SK-N-SH (cell line): ENCODE measurements around the gene HOXB8. TPM values are rescaled to one million over a fixed set of nuclear protein-coding genes. Genes with fewer than 3 reads are reported as not detected.

Experiments used
- CTCF ChIA-PET: fragments of 300-600, 350-600 bp; formaldehyde crosslinking; extraction: SDS; loops from one replicate; lab custom pipeline; 2021; lab: Yijun Ruan, JAX
- POLR2A ChIA-PET: fragments of 350-600 bp; sonication (Branson Sonifier 250); formaldehyde crosslinking; extraction: SDS; loops from one replicate; lab custom pipeline; 2020; ENCODE audit warnings: antibody characterized with exemption, inconsistent platforms; lab: Yijun Ruan, JAX
- DNase-seq: peaks from one replicate; pipeline ENCODE4 v3.0.0; 2012
- H2AFZ ChIP-seq: fragments of 200-600 bp; sonication (generic); 2 replicates; pipeline ENCODE4 v1.8.1; 2016; ENCODE audit warnings: antibody characterized with exemption, mild to moderate bottlenecking, low read depth
- H3F3A ChIP-seq: fragments of 200-600 bp; sonication (generic); replicated peaks from 2 replicates; pipeline ENCODE3; 2016; ENCODE audit warnings: antibody characterized with exemption, mild to moderate bottlenecking; ENCODE audit not compliant: insufficient read depth
- H3K27ac ChIP-seq, 2 experiments: fragments of 200-500 bp in 1 of 2; fragments of 200-600 bp in 1 of 2; sonication (Bioruptor generic) in 1 of 2; sonication (generic), shearing (Covaris generic) in 1 of 2; 2 replicates each; pipeline versions ENCODE4 v1.5.1 to v1.6.1; 2014 to 2016; ENCODE audit warnings: low read depth in 2 of 2, inconsistent platforms in 1 of 2, low read length in 1 of 2, mild to moderate bottlenecking in 1 of 2, mixed read lengths in 1 of 2
- H3K27me3 ChIP-seq: fragments of 200-600 bp; sonication (generic), shearing (Covaris generic); 2 replicates; pipeline ENCODE4 v1.6.1; 2016; ENCODE audit warnings: mixed run types; ENCODE audit not compliant: insufficient read depth
- H3K36me3 ChIP-seq, 2 experiments: fragments of 200-500 bp in 1 of 2; fragments of 200-600 bp in 1 of 2; sonication (Bioruptor generic) in 1 of 2; sonication (generic) in 1 of 2; replicated peaks in 1 of 2; 2 replicates each; pipeline versions ENCODE3 to v1.5.1; 2014 to 2016; ENCODE audit warnings: low read length in 1 of 2, mild to moderate bottlenecking in 1 of 2; ENCODE audit not compliant: insufficient read depth in 2 of 2, control insufficient read depth in 1 of 2
- H3K4me1 ChIP-seq, 2 experiments: fragments of 200-500 bp in 1 of 2; fragments of 200-600 bp in 1 of 2; sonication (Bioruptor generic) in 1 of 2; sonication (generic), shearing (Covaris generic) in 1 of 2; 2 replicates each; pipeline versions ENCODE4 v1.5.1 to v1.6.1; 2014 to 2016; ENCODE audit warnings: low read depth in 1 of 2, low read length in 1 of 2, mixed run types in 1 of 2; ENCODE audit not compliant: insufficient read depth in 2 of 2, control insufficient read depth in 1 of 2
- H3K4me2 ChIP-seq: fragments of 200-600 bp; sonication (generic), shearing (Covaris generic); 2 replicates; pipeline ENCODE4 v1.6.1; 2017; ENCODE audit warnings: mixed run types
- H3K4me3 ChIP-seq, 2 experiments: fragments of 200-500 bp in 1 of 2; fragments of 200-600 bp in 1 of 2; sonication (Bioruptor generic) in 1 of 2; sonication (generic), shearing (Covaris generic) in 1 of 2; 2 replicates each; pipeline versions ENCODE4 v1.5.1 to v1.8.1; 2014 to 2016; ENCODE audit warnings: low read depth in 2 of 2, inconsistent platforms in 1 of 2, low read length in 1 of 2, mild to moderate bottlenecking in 1 of 2, mixed read lengths in 1 of 2, moderate library complexity in 1 of 2
- H3K79me2 ChIP-seq: fragments of 200-600 bp; sonication (generic); 2 replicates; pipeline ENCODE4 v1.8.1; 2017; ENCODE audit warnings: mild to moderate bottlenecking; ENCODE audit not compliant: insufficient read depth
- H3K9ac ChIP-seq: fragments of 200-600 bp; sonication (generic); 2 replicates; pipeline ENCODE4 v1.6.1; 2017; ENCODE audit warnings: mixed run types
- H3K9me2 ChIP-seq: fragments of 200-600 bp; sonication (generic); 2 replicates; pipeline ENCODE4 v1.6.1; 2017; ENCODE audit warnings: mixed run types
- H3K9me3 ChIP-seq: fragments of 200-600 bp; sonication (generic); 2 replicates; pipeline ENCODE4 v1.6.1; 2017; ENCODE audit warnings: mixed run types, mild to moderate bottlenecking, moderate library complexity
- H4K20me1 ChIP-seq: fragments of 200-600 bp; sonication (generic); 2 replicates; pipeline ENCODE4 v1.6.1; 2017; ENCODE audit warnings: mild to moderate bottlenecking, mixed run types; ENCODE audit not compliant: insufficient read depth
- FOXM1 ChIP-seq: IDR thresholded peaks from 2 replicates; pipeline ENCODE4 v1.4.0; 2012; ENCODE audit warnings: low read depth, mild to moderate bottlenecking
- IRF3 ChIP-seq: fragments of 150-350 bp; IDR thresholded peaks from 2 replicates; pipeline ENCODE4 v1.6.1; 2016; ENCODE audit warnings: mild to moderate bottlenecking, low read depth, low read length
- JUND ChIP-seq: IDR thresholded peaks from 2 replicates; pipeline ENCODE4 v1.4.0; 2012
- MAX ChIP-seq: IDR thresholded peaks from 2 replicates; pipeline ENCODE4 v1.4.0; 2012; ENCODE audit warnings: low read depth
- MEF2A ChIP-seq: IDR thresholded peaks from 2 replicates; pipeline ENCODE4 v1.4.0; 2012; ENCODE audit warnings: low read depth, borderline replicate concordance
- PBX3 ChIP-seq: IDR thresholded peaks from 2 replicates; pipeline ENCODE4; 2012
- RAD21 ChIP-seq: IDR thresholded peaks from 2 replicates; pipeline ENCODE4 v1.6.1; 2012; ENCODE audit warnings: mild to moderate bottlenecking, low read length
- SIN3A ChIP-seq: IDR thresholded peaks from 2 replicates; pipeline ENCODE4 v1.6.1; 2012; ENCODE audit warnings: low read depth, mild to moderate bottlenecking, low read length, moderate library complexity, borderline replicate concordance
- TAF1 ChIP-seq: IDR thresholded peaks from 2 replicates; pipeline ENCODE4 v1.6.1; 2012; ENCODE audit warnings: low read depth, mild to moderate bottlenecking, low read length, moderate library complexity, borderline replicate concordance
- TEAD4 ChIP-seq: IDR thresholded peaks from 2 replicates; pipeline ENCODE4 v1.4.0; 2012; ENCODE audit warnings: mild to moderate bottlenecking, borderline replicate concordance; ENCODE audit not compliant: insufficient read depth
- USF1 ChIP-seq: IDR thresholded peaks from 2 replicates; pipeline ENCODE4 v1.4.0; 2012; ENCODE audit warnings: low read depth, borderline replicate concordance
- YY1 ChIP-seq: IDR thresholded peaks from 2 replicates; pipeline ENCODE4 v1.4.0; 2012; ENCODE audit warnings: low read depth, mild to moderate bottlenecking
- ZBTB33 ChIP-seq: IDR thresholded peaks from 2 replicates; pipeline ENCODE4 v1.4.0; 2012; ENCODE audit warnings: low read depth, borderline replicate concordance
- whole genome bisulfite sequencing: methylation state at CpG from one replicate; pipeline ENCODE4 v1.1.6; 2017; ENCODE audit warnings: low lambda C conversion rate; 5-methylcytosine and 5-hydroxymethylcytosine counted together
- polyA plus RNA-seq, 3 experiments: library from polyadenylated mRNA; depleted of rRNA; stranded (reverse); fragments of >200 nt; gene quantifications; 2 replicates each; pipeline ENCODE4 v1.2.3, GENCODE V29; 2012

Gene HOXB8
- polyA plus RNA-seq, 1 of the 3 experiments (the other 2 are of a cell fraction), result not detected

DNA sequence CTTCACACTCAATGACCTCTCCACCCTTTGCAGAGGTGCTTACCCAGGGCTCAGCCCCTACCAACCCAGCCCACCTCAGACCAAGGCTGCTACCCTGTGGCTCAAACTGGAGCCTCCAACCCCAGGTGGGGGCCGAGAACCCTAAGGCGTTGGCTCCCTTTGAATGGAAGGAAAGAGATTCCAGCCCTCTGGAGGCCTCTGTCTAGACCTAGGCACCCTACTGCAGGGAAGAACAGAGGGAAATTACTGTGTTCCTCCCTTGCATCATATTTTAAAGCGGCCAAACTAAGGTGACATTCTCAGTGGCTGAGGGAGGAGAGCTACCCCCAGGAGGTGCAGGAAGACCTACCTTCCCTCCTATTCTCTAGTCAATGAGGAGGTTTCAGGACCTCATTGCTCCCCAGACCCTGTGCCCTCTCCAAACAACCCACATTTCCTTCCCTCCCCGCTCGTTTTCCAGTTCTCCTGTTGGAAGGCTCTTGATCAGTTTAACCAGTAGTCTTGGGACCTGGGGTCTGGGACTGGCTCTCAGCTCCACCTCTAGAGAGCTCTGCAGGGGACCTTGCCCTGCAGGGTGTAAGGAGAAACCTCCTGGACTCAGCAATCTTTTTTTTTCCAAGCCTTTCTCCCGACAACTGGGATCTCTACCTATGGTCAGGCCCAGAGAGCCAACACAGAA is 5.5 kb upstream of the HOXB8 start:
- Histone ChIP-seq H3K9me2 (no peaks in the 10 kb centered on the region), H3K9ac (no peak overlapping the region), H3F3A (no peaks in the 10 kb centered on the region), H2AFZ (no peak overlapping the region), H4K20me1 (peaks cover 20% of the 10 kb centered on the region), H3K4me2 (no peak overlapping the region), H3K27ac (no peak overlapping the region), H3K36me3 (no peaks in the 10 kb centered on the region), H3K4me1 (no peaks in the 10 kb centered on the region), H3K79me2 (no peaks in the 10 kb centered on the region), H3K9me3 (no peaks in the 10 kb centered on the region), H3K27me3 (peaks cover 100% of the 10 kb centered on the region), H3K4me3 (no peak overlapping the region)
- POLR2A ChIA-PET, result no interaction called here
- 15% methylated on average over 6 of the region's 6 CpGs for WGBS
- TF ChIP-seq ZBTB33, result no peak
- TF ChIP-seq MAX, result no peak
- TF ChIP-seq YY1, result no peak
- TF ChIP-seq FOXM1, result no peak
- no peak for TF ChIP-seq TAF1
- no peak for TF ChIP-seq USF1
- TF ChIP-seq JUND, result no peak
- no peak for TF ChIP-seq MEF2A
- TF ChIP-seq PBX3, result no peak
- TF ChIP-seq RAD21, result no peak
- no peak for TF ChIP-seq TEAD4
- no peak for TF ChIP-seq SIN3A
- no peak for TF ChIP-seq IRF3
- DNase-seq, result no peak
- CTCF ChIA-PET, result interaction anchor here (0.6 to 7.6 kb wide), 9 partner anchors 16 to 356 kb away, joined by 3 to 59 read pairs (median 3); partner anchors contain the start of gene HOXB5
